Stimulated activated naive CD4-positive, alpha-beta T cell treated with Interleukin-2 at 50 U/mL for 16 hours (primary cell): Measurements from ENCODE around the gene EXOC3.

Experiments
- DNase-seq: peaks from one replicate; lab custom pipeline; 2025; lab: John Stamatoyannopoulos, UW

Gene EXOC3

GRCh38 chr5:426392-426976 is 16.5 kb upstream of the EXOC3 start:
- no peak for DNase-seq

GRCh38 chr5:427415-428087 is 15.4 kb upstream of the EXOC3 start:
- DNase-seq, result no peak

GRCh38 chr5:428219-428618 is 14.8 kb upstream of the EXOC3 start:
- DNase-seq, result no peak

GRCh38 chr5:428754-429452 is 14.1 kb upstream of the EXOC3 start:
- DNase-seq, result no peak

- no peak for DNase-seq
These were observed 13.4 kb upstream of the EXOC3 start for GRCh38 chr5:429453-430188.

GRCh38 chr5:430214-430925 is 12.6 kb upstream of the EXOC3 start:
- DNase-seq, result no peak

GRCh38 chr5:431001-431710 is 11.8 kb upstream of the EXOC3 start:
- peak; percentile 28 for DNase-seq

GRCh38 chr5:431711-432050 is 11.3 kb upstream of the EXOC3 start:
- no peak for DNase-seq

- no peak for DNase-seq
These were observed 10.6 kb upstream of the EXOC3 start for GRCh38 chr5:432201-432927.

- DNase-seq, result no peak
These were observed 9.8 kb upstream of the EXOC3 start for GRCh38 chr5:432928-433791.

- no peak for DNase-seq
These were observed 9.1 kb upstream of the EXOC3 start for GRCh38 chr5:433836-434235.

GRCh38 chr5:434443-435146 is 8.4 kb upstream of the EXOC3 start:
- DNase-seq, result no peak

GRCh38 chr5:435156-435790 is 7.7 kb upstream of the EXOC3 start:
- DNase-seq, result no peak

GRCh38 chr5:435961-436640 is 6.9 kb upstream of the EXOC3 start:
- no peak for DNase-seq

- no peak for DNase-seq
These were observed 6.4 kb upstream of the EXOC3 start for GRCh38 chr5:436641-436975.

- DNase-seq, result no peak
These were observed 5.7 kb upstream of the EXOC3 start for GRCh38 chr5:437281-437771.

GRCh38 chr5:438481-438981 is 4.4 kb upstream of the EXOC3 start:
- no peak for DNase-seq

- DNase-seq, result no peak
These were observed 3.8 kb upstream of the EXOC3 start for GRCh38 chr5:439181-439580.
